ENCODE data around the gene RAD51B. TPM values are rescaled to one million over a fixed set of nuclear protein-coding genes. Genes with fewer than 3 reads are reported as not detected.

The RAD51B gene
- polyA plus RNA-seq, 1 donor (not counting 4 experiments of a cell fraction or from before 2014, with no cell fraction given), result 13.3 TPM

DNA sequence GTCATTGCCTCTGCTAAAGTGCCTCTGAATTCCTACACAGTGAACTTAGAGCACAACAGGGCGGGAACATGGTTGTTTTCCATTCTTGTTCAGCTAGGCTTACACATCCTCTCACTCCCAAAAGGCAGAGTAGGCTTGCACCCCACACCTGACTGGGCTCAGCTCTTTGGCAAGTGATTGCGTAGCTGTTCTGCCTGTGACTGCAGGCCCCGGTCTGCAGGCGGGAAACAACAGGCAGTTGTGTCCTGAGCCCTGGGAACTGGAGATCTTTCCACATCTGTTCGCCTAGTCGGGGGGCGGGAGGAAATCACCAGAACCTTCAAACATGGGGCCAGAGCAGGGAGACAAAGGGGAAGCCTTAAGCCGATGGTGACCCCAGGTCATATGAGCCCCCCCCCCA lies 698.6 kb downstream of the RAD51B start:
- Histone ChIP-seq H3K27me3 (ENCODE audit: control insufficient read depth, extremely low read depth, insufficient read depth, low read length) (no peaks in the 10 kb centered on the region), H3K4me3 (ENCODE audit: control insufficient read depth in 2 of 3, extremely low read depth in 1 of 3, insufficient read depth in 2 of 3, low read depth in 1 of 3, low read length in 3 of 3) (no peak overlapping the region), H3K4me1 (ENCODE audit: control insufficient read depth, extremely low read depth, insufficient read depth, low read length) (peaks cover 76% of the 10 kb centered on the region), H3K27ac (ENCODE audit: control insufficient read depth, insufficient read depth, low read length) (peak overlapping the region; percentile 4), H3K9me3 (ENCODE audit: control insufficient read depth, low read depth, low read length) (no peaks in the 10 kb centered on the region), H3K36me3 (ENCODE audit: control insufficient read depth in 2 of 2, extremely low read depth in 1 of 2, insufficient read depth in 2 of 2, low read length in 2 of 2) (no peaks in the 10 kb centered on the region), H2AFZ (ENCODE audit: control insufficient read depth, low read length) (peak overlapping the region; percentile 58), H3K9me1 (ENCODE audit: control insufficient read depth, extremely low read depth, insufficient read depth, low read length) (peaks cover 2% of the 10 kb centered on the region), H3K9ac (ENCODE audit: control insufficient read depth, extremely low read depth, insufficient read depth, low read length) (no peak overlapping the region), H3K4me2 (ENCODE audit: control insufficient read depth, extremely low read depth, insufficient read depth, low read depth, low read length) (no peak overlapping the region), H3K79me2 (ENCODE audit: control insufficient read depth, insufficient read depth, low read length) (no peaks in the 10 kb centered on the region), H4K20me1 (ENCODE audit: control insufficient read depth, extremely low read depth, insufficient read depth, low read length) (no peaks in the 10 kb centered on the region)
- dilution Hi-C loops (cut with MboI; ENCODE audit: extremely low pct_ligation_motif_present, low sequenced_read_pairs), result no loop called here
- FAIRE-seq (peak; percentile 79), DNase-seq (ENCODE audit: low read depth, low spot score) (no peak)
- no peak for TF ChIP-seq EZH2 (IDR thresholded peaks at IDR 0.05; ENCODE audit: low read length)
- TF ChIP-seq, protein P1, sequence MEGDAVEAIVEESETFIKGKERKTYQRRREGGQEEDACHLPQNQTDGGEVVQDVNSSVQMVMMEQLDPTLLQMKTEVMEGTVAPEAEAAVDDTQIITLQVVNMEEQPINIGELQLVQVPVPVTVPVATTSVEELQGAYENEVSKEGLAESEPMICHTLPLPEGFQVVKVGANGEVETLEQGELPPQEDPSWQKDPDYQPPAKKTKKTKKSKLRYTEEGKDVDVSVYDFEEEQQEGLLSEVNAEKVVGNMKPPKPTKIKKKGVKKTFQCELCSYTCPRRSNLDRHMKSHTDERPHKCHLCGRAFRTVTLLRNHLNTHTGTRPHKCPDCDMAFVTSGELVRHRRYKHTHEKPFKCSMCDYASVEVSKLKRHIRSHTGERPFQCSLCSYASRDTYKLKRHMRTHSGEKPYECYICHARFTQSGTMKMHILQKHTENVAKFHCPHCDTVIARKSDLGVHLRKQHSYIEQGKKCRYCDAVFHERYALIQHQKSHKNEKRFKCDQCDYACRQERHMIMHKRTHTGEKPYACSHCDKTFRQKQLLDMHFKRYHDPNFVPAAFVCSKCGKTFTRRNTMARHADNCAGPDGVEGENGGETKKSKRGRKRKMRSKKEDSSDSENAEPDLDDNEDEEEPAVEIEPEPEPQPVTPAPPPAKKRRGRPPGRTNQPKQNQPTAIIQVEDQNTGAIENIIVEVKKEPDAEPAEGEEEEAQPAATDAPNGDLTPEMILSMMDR (optimal IDR thresholded peaks at IDR 0.05 in 1 of 3, IDR thresholded peaks at IDR 0.05 in 1 of 3, conservative IDR thresholded peaks at IDR 0.05 in 1 of 3; ENCODE audit: extremely low read depth in 1 of 3, insufficient read depth in 2 of 3, low read length in 3 of 3), result no peak

DNA sequence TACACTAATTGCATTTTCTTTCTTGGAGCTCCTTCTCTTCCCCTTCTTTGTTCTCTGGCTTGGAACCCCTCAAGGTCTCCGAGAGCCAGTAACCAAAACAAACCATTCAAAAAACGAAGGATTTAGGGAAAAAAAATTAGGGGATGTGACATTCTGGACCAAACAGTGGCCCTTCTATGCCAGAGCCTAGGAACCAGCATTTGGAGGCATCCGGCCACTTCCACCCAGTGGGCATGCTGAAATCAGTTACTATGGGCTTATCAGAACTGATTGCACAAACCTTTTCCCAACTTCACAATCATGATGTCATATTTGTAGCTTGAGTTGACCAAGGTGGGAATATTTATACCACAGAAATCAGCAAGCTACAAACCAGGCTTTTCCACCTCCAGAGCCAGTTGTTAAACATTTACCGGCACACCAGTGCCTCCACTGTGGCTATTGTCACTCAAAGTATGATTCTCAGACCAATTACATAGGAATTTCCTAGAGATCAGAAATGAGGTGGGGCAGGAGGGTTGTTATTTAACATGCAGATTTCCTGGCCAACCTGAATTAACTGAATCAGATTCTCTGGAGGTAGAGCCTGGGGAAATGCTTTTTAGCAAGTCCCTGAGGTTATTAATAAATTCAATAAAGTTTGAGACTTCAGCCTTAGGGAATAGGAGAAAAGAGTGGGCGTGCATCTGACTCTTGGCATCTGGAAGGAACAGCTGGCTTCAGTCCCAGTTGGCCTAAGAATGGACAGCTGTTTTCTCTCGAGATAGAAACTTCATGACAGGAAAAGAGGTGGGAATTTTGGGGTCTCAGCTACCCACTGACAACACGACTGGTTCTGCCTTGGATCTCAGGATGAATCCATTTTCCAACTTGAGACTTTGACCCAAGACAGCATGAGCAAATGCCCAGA lies 699.4 kb downstream of the RAD51B start:
- Histone ChIP-seq H3K4me3 (ENCODE audit: control insufficient read depth in 2 of 3, extremely low read depth in 1 of 3, insufficient read depth in 2 of 3, low read depth in 1 of 3, low read length in 3 of 3) (no peak overlapping the region), H3K9ac (ENCODE audit: control insufficient read depth, extremely low read depth, insufficient read depth, low read length) (peak overlapping the region; percentile 39), H2AFZ (ENCODE audit: control insufficient read depth, low read length) (no peak overlapping the region), H3K27ac (ENCODE audit: control insufficient read depth, insufficient read depth, low read length) (peak overlapping the region; percentile 95), H3K4me2 (ENCODE audit: control insufficient read depth, extremely low read depth, insufficient read depth, low read depth, low read length) (no peak overlapping the region), H3K4me1 (ENCODE audit: control insufficient read depth, extremely low read depth, insufficient read depth, low read length) (peaks cover 68% of the 10 kb centered on the region), H3K9me3 (ENCODE audit: control insufficient read depth, low read depth, low read length) (no peaks in the 10 kb centered on the region), H4K20me1 (ENCODE audit: control insufficient read depth, extremely low read depth, insufficient read depth, low read length) (no peaks in the 10 kb centered on the region), H3K27me3 (ENCODE audit: control insufficient read depth, extremely low read depth, insufficient read depth, low read length) (no peaks in the 10 kb centered on the region), H3K79me2 (ENCODE audit: control insufficient read depth, insufficient read depth, low read length) (no peaks in the 10 kb centered on the region), H3K9me1 (ENCODE audit: control insufficient read depth, extremely low read depth, insufficient read depth, low read length) (peaks cover 2% of the 10 kb centered on the region), H3K36me3 (ENCODE audit: control insufficient read depth in 2 of 2, extremely low read depth in 1 of 2, insufficient read depth in 2 of 2, low read length in 2 of 2) (no peaks in the 10 kb centered on the region)
- TF ChIP-seq, protein P1 (optimal IDR thresholded peaks at IDR 0.05 in 1 of 3, IDR thresholded peaks at IDR 0.05 in 1 of 3, conservative IDR thresholded peaks at IDR 0.05 in 1 of 3; ENCODE audit: extremely low read depth in 1 of 3, insufficient read depth in 2 of 3, low read length in 3 of 3), result no peak
- TF ChIP-seq EZH2 (IDR thresholded peaks at IDR 0.05; ENCODE audit: low read length), result no peak
- dilution Hi-C loops (cut with MboI; ENCODE audit: extremely low pct_ligation_motif_present, low sequenced_read_pairs), result no loop called here
- FAIRE-seq (no peak), DNase-seq (ENCODE audit: low read depth, low spot score) (no peak)

All from keratinocyte (primary cell).